Measurements from ENCODE around the gene ATF6.

- TF ChIP-seq CTCF (IDR thresholded peaks at IDR 0.05; ENCODE audit: low read length) (no peak), EZH2phosphoT487 (IDR thresholded peaks at IDR 0.05; ENCODE audit: low read length) (no peak), EZH2 (optimal IDR thresholded peaks at IDR 0.05; ENCODE audit: low read depth, low read length) (no peak)
Observed at GRCh38 chr1:161864577-161864976, 98.5 kb downstream of the ATF6 start.

Measured in MM.1S (cell line).